Measurements from ENCODE around the gene GADD45B. TPM values are rescaled to one million over a fixed set of nuclear protein-coding genes. Genes with fewer than 3 reads are reported as not detected.
"Not testable (repeated sequence)": the region's sequence is repeated elsewhere in the genome, so short reads cannot be mapped to it uniquely, and the experiment has no call there.

Gene GADD45B
- total RNA-seq, 1 donor from 2014 or later = 34.3 TPM

DNA sequence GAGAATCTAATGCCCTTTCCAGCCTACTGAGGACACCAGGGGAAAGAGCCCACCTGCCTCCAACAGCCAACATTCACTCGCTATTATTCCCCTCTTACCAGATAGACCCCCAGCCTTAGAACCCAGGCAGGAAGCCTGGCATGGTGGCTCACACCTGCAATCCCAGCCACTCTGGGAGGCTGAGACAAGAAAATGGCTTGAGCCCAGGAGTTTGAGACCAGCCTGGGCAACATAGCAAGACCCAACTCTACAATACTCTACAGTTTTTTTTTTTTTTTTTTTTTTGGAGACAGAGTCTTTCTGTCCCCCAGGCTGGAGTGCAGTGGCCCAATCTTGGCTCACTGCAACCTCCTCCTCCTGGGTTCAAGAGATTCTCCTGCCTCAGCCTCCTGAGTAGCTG lies 15.7 kb upstream of the GADD45B start:
- Histone ChIP-seq H3K9me3 (replicated peaks) (no peaks in the 10 kb centered on the region), H3K27ac (replicated peaks) (no peak overlapping the region), H3K4me1 (peaks cover 38% of the 10 kb centered on the region), H3K4me3 (no peak overlapping the region), H3K36me3 (no peaks in the 10 kb centered on the region), H3K27me3 (ENCODE audit: low read depth) (no peaks in the 10 kb centered on the region)
- intact Hi-C loops (cut with micrococcal nuclease) = no loop called here
- DNase-seq = no peak
- TF ChIP-seq, protein P1, sequence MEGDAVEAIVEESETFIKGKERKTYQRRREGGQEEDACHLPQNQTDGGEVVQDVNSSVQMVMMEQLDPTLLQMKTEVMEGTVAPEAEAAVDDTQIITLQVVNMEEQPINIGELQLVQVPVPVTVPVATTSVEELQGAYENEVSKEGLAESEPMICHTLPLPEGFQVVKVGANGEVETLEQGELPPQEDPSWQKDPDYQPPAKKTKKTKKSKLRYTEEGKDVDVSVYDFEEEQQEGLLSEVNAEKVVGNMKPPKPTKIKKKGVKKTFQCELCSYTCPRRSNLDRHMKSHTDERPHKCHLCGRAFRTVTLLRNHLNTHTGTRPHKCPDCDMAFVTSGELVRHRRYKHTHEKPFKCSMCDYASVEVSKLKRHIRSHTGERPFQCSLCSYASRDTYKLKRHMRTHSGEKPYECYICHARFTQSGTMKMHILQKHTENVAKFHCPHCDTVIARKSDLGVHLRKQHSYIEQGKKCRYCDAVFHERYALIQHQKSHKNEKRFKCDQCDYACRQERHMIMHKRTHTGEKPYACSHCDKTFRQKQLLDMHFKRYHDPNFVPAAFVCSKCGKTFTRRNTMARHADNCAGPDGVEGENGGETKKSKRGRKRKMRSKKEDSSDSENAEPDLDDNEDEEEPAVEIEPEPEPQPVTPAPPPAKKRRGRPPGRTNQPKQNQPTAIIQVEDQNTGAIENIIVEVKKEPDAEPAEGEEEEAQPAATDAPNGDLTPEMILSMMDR (IDR thresholded peaks at IDR 0.05; ENCODE audit: borderline replicate concordance) = no peak

DNA sequence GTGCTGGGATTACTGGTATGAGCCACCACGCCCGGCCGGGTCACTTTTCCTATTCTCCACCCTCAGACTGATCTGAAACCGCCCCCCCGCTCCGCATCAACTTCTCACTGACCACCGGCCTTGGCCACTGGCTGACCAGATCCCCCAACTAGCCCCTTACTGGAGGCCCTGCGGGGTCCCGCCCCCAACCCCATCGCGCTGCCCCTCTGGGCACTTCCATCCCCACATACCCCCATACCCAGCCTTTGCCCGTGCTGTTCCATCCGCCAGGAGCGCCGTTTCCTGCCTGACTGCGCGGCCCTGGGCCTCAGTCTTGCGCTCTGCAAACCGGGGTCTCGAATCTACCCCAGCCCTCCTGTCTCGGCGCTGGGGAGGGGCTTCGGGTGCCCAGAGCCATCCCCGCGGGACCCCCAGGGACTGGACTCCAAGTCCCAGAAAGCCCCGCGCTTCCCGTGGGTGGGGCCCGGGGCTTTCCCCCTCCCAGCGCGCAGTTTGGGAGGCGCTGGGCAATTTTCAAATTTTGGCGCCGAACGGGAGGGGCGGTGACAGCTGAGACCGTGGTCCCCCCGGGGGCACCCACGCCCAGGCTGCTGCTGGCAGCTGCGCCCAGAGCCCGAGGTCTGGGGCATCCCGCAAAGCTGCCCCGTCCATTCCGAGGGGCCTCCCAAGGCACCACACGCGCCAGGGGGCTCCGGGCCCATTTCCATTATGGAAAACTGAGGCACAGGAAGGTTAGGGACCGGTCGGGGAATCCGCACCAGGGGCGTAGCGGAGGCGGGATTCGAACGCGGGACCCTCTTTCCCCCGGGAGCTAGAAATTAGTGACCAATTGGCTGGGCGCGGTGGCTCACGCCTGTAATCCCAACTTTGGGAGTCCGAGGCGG lies 13.9 kb upstream of the GADD45B start:
- intact Hi-C loops (cut with micrococcal nuclease) = no loop called here

DNA sequence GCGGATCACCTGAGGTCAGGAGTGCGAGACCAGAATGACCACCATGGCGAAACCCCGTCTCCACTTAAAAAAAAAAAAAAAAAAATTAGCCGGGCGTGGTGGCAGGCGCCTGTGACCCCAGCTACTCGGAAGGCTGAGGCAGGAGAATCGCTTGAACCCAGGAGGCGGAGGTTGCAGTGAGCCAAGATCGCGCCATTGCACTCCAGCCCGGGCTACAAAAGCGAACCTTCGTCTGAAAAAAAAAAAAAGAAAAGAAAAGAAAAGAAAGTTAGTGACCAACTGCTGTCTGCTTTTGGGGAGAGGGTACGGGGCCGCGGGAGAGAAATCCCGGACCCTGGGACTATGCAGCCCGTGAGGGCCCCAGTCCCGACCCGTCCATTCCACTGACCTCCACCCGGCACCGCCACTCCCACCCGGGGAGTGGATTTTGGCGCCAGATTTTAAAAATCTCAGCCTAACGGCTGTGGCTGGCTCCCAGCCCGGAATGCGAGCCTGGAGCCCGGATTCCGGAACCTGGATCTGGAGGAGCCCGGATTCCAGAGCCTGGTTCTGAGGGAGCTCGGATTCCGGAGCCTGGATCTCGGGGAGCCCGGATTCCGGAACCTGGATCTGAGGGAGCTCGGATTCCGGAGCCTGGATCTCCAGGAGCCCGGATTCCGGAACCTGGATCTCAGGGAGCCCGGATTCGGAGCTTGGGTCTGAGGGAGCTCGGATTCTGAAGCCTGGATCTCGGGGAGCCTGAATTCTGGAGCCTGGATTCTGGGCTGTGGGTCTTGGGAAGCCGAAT lies 13.1 kb upstream of the GADD45B start:
- peak overlapping the region; percentile 62 for H3K4me3 ChIP-seq
- H3K9me3 ChIP-seq (replicated peaks) = no peaks in the 10 kb centered on the region
- peaks cover 18% of the 10 kb centered on the region for H3K4me1 ChIP-seq
- TF ChIP-seq, protein P1 (IDR thresholded peaks at IDR 0.05; ENCODE audit: borderline replicate concordance) = no peak
- DNase-seq = peak; percentile 90
- H3K36me3 ChIP-seq = no peaks in the 10 kb centered on the region
- peak overlapping the region; percentile 71 for H3K27ac ChIP-seq (replicated peaks)
- no peaks in the 10 kb centered on the region for H3K27me3 ChIP-seq (ENCODE audit: low read depth)
- intact Hi-C loops (cut with micrococcal nuclease) = no loop called here

More for the DNA sequence above, 13.9 kb upstream of the GADD45B start:
- TF ChIP-seq, protein P1 (IDR thresholded peaks at IDR 0.05; ENCODE audit: borderline replicate concordance) = no peak
- Histone ChIP-seq H3K27ac (replicated peaks) (peak overlapping the region; percentile 71), H3K9me3 (replicated peaks) (no peaks in the 10 kb centered on the region), H3K36me3 (no peaks in the 10 kb centered on the region), H3K4me3 (peak overlapping the region; percentile 62), H3K27me3 (ENCODE audit: low read depth) (no peaks in the 10 kb centered on the region), H3K4me1 (peaks cover 23% of the 10 kb centered on the region)
- peak; percentile 67 for DNase-seq

DNA sequence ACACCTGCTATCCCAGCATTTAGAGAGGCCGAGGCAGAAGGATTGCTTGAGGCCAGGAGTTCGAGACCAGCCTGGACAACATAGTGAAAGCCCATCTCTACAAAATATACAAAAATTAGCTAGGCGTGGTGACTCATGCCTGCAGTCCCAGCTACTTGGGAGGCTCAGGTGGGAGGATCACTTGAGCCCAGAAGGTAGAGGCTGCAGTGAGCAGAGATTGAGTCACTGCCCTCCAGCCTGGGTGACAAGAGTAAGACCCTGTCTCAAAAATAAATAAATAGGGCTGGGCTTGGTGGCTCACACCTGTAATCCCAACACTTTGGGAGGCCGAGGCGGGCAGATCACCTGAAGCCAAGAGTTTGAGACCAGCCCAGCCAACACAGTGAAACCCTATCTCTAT lies 12.2 kb upstream of the GADD45B start:
- Histone ChIP-seq H3K27ac (replicated peaks) (peak overlapping the region; percentile 71), H3K4me1 (peaks cover 18% of the 10 kb centered on the region)
- H3K4me3 ChIP-seq; H3K36me3 ChIP-seq; intact Hi-C loops (cut with micrococcal nuclease); H3K27me3 ChIP-seq (ENCODE audit: low read depth); DNase-seq; H3K9me3 ChIP-seq (replicated peaks): not testable (repeated sequence)

GRCh38 chr19:2464389-2464788 lies 11.5 kb upstream of the GADD45B start:
- Histone ChIP-seq H3K4me3 (no peak overlapping the region), H3K4me1 (peaks cover 18% of the 10 kb centered on the region), H3K27me3 (ENCODE audit: low read depth) (no peaks in the 10 kb centered on the region), H3K27ac (replicated peaks) (no peak overlapping the region), H3K36me3 (no peaks in the 10 kb centered on the region), H3K9me3 (replicated peaks) (no peaks in the 10 kb centered on the region)
- TF ChIP-seq, protein P1 (IDR thresholded peaks at IDR 0.05; ENCODE audit: borderline replicate concordance) = no peak
- intact Hi-C loops (cut with micrococcal nuclease) = no loop called here
- DNase-seq = no peak

Data from left ventricle myocardium inferior (tissue), 1 donor.